GM23248 (cell line): ENCODE data around the gene TRIM3.

Experiments used
- EZH2 ChIP-seq: fragments of 200-600 bp; sonication (generic); IDR thresholded peaks from 2 replicates; pipeline ENCODE4 v1.6.1; 2018; ENCODE audit warnings: antibody characterized with exemption, mild to moderate bottlenecking; ENCODE audit not compliant: insufficient read depth, poor library complexity, severe bottlenecking
- EZH2phosphoT487 ChIP-seq: fragments of 200-600 bp; sonication (generic); IDR thresholded peaks from 2 replicates; pipeline ENCODE4 v1.6.1; 2018; ENCODE audit warnings: antibody characterized with exemption, moderate library complexity, mild to moderate bottlenecking, low read depth; ENCODE audit not compliant: insufficient read depth

GRCh38 chr11:6458352-6459098 lies 15.2 kb downstream of the TRIM3 start:
- TF ChIP-seq EZH2phosphoT487 (no peak), EZH2 (no peak)
